ENCODE data around the gene AP1M2.

The AP1M2 gene

GRCh38 chr19:10568826-10569651, 18.1 kb downstream of the AP1M2 start, which contains the start of gene CDKN2D:
Gene CDKN2D (minus strand): TSS chr19:10568979. CDS start chr19:10568653, 326 bp downstream.
- Histone ChIP-seq H3K9ac (peak within 1 kb of the TSS; percentile 77 to 96 (median 91)), H3K27me3 (no peaks in the 10 kb centered on the region), H3K4me1 (peaks cover 40 to 50% (median 42%) of the 10 kb centered on the region in 10 experiments), H3K9me3 (replicated peaks in 1 of 11) (no peaks in the 10 kb centered on the region), H3K36me3 (peaks cover 0 to 15% (median 3%) of the 10 kb centered on the region in 11 experiments; a peak in 11 of 22 replicates), H4K20me1 (peaks cover 0 to 9% (median 0%) of the 10 kb centered on the region in 11 experiments; a peak in 4 of 22 replicates), H3K4me3 (peak within 1 kb of the TSS; percentile 82 to 99 (median 94)), H3K4me2 (peak within 1 kb of the TSS; percentile 95 to 100 (median 99)), H3K27ac (peak within 1 kb of the TSS; percentile 12 to 99 (median 95); a peak in 21 of 22 replicates)
- no peak for TF ChIP-seq Cebpa-rat (IDR thresholded peaks at IDR 0.05)

DNA sequence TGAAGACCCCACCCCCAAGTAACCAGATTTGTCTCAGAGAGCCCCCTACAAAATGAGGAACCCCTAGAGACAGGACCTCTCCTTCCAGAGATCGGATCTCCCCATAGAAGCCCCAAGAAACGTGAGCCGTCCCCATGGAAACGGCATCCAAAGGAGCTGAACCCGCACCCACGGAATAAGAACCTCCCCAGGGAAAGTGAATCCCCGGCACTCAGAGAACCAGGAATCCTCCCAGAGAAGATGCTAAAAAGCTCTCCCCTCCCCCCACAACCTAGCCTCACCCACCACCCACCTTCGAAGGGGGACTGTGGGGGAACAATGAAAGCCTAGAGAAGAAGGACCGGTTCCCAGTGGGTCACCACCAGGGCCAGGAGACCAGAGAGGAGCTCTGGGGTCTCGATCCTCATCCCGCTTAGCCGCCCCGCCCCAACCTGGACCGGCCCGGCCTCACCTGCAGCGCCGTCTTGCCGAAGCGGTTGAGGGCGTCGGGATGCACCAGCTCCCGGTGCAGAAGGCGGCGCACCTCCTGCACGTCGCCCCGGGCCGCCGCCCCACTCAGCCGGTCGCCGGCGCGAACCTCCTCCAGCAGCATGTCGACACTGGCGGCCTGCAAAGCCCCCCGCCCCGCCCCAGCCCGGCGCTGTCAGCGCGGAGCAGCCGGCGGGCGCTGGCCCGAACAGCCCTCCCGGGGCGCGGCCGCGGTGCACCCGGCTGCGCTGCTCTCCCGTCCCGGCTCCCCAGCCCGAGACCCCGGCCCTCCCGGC, 18.9 kb downstream of the AP1M2 start:
- H3K4me1 ChIP-seq = peaks cover 41 to 56% (median 50%) of the 10 kb centered on the region in 10 experiments
- H3K9me3 ChIP-seq (replicated peaks in 1 of 11) = no peaks in the 10 kb centered on the region
- H3K4me2 ChIP-seq = peak overlapping the region; percentile 92 to 100 (median 99)
- H3K27ac ChIP-seq = peak overlapping the region; percentile 12 to 99 (median 94); a peak in 21 of 22 replicates
- no peaks in the 10 kb centered on the region for H3K27me3 ChIP-seq
- peak overlapping the region; percentile 77 to 96 (median 91) for H3K9ac ChIP-seq
- peak overlapping the region; percentile 82 to 99 (median 94) for H3K4me3 ChIP-seq
- TF ChIP-seq Cebpa-rat (IDR thresholded peaks at IDR 0.05) = no peak
- H3K36me3 ChIP-seq = peaks cover 0 to 23% (median 10%) of the 10 kb centered on the region in 11 experiments; a peak in 14 of 22 replicates
- H4K20me1 ChIP-seq = peaks cover 0 to 16% (median 0%) of the 10 kb centered on the region in 11 experiments; a peak in 6 of 22 replicates

- peak overlapping the region; percentile 77 to 96 (median 91) for H3K9ac ChIP-seq
- H3K27me3 ChIP-seq = no peaks in the 10 kb centered on the region
- peaks cover 40 to 60% (median 49%) of the 10 kb centered on the region in 10 experiments for H3K4me1 ChIP-seq
- no peaks in the 10 kb centered on the region for H3K9me3 ChIP-seq (replicated peaks in 1 of 11)
- H3K36me3 ChIP-seq = peaks cover 2 to 29% (median 16%) of the 10 kb centered on the region in 11 experiments; a peak in 19 of 22 replicates
- peak overlapping the region; percentile 82 to 99 (median 94) for H3K4me3 ChIP-seq
- peaks cover 0 to 21% (median 0%) of the 10 kb centered on the region in 11 experiments; a peak in 9 of 22 replicates for H4K20me1 ChIP-seq
- TF ChIP-seq Cebpa-rat (IDR thresholded peaks at IDR 0.05) = no peak
- H3K27ac ChIP-seq = peak overlapping the region in 10 of 11 experiments; percentile 88 to 99 (median 94); a peak in 20 of 22 replicates
- peak overlapping the region; percentile 92 to 100 (median 99) for H3K4me2 ChIP-seq
Measured at GRCh38 chr19:10567656-10568055, 19.5 kb downstream of the AP1M2 start.

- TF ChIP-seq Cebpa-rat (IDR thresholded peaks at IDR 0.05) = no peak
- Histone ChIP-seq H3K4me1 (peaks cover 37 to 57% (median 46%) of the 10 kb centered on the region in 10 experiments), H3K4me2 (peak overlapping the region; percentile 92 to 100 (median 99)), H3K4me3 (peak overlapping the region; percentile 82 to 99 (median 94)), H3K27ac (peak overlapping the region; percentile 74 to 99 (median 94); a peak in 21 of 22 replicates), H3K36me3 (peaks cover 7 to 38% (median 24%) of the 10 kb centered on the region in 11 experiments; a peak in 19 of 22 replicates), H3K27me3 (no peaks in the 10 kb centered on the region), H3K9ac (peak overlapping the region; percentile 77 to 96 (median 91); a peak in 21 of 22 replicates), H4K20me1 (peaks cover 0 to 23% (median 4%) of the 10 kb centered on the region in 11 experiments; a peak in 9 of 22 replicates), H3K9me3 (replicated peaks in 1 of 11) (no peaks in the 10 kb centered on the region)
Measured at GRCh38 chr19:10566658-10567410, 20.3 kb downstream of the AP1M2 start.

DNA sequence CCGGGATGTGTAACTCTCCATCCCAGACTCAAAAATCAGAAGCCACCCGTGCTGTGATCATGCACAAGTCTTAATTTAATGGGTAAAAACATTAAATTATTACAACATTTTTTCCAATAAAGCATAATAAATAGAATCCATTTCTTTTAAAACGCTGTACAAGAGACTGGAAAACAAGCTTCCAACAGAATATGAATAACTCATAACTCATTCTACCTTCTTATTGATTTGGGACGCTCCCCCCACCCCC, 20.8 kb downstream of the AP1M2 start:
- no peak for TF ChIP-seq Cebpa-rat (IDR thresholded peaks at IDR 0.05)
- Histone ChIP-seq H3K4me2 (peak overlapping the region; percentile 92 to 100 (median 99)), H3K27me3 (no peaks in the 10 kb centered on the region), H3K36me3 (peaks cover 9 to 43% (median 29%) of the 10 kb centered on the region in 11 experiments; a peak in 21 of 22 replicates), H3K9me3 (replicated peaks in 1 of 11) (no peaks in the 10 kb centered on the region), H3K27ac (peak overlapping the region; percentile 74 to 99 (median 94); a peak in 21 of 22 replicates), H3K4me1 (peaks cover 37 to 58% (median 46%) of the 10 kb centered on the region in 10 experiments), H4K20me1 (peaks cover 0 to 25% (median 4%) of the 10 kb centered on the region in 11 experiments; a peak in 9 of 22 replicates), H3K9ac (peak overlapping the region; percentile 77 to 96 (median 91); a peak in 21 of 22 replicates), H3K4me3 (peak overlapping the region; percentile 82 to 99 (median 94))

DNA sequence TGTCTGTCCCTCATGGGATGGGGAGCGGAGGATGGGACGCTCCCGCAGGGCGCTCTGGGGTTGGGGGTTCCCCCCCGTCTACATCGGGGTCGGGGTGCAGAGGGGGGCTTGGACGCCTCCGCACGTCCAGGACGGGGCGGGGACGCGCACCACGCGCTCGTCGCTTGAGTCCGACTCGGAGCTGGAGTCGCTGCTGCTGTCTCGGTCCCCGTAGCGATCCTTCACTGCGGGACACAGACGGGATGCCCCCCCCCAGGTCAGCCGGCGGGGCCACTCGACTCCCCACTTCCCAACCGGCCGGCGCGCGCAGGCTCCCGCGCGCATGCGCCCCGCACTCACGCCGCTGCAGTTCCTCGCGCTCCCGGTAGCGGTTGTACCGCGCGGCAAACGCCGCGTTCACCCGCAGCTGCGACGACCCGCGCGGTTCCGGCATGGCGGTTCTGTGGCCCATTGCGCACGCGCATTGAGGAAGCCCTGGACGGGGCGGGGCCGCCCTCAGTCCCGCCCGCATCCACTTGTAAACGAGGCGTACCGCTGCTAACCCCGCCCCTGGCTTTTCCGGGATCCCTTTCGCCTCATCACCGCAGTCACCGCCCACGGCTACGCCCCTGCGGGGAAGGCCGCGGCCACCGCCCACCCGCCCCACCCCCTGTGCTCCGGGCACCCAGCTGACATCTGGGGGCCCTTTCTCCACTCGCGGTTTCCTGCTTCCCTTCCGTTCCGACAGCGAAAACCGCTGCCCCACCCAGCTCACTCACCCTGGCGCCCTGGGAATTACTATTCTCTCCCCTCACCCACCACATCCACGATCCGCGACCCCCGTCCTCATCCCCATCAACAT, 21.3 kb downstream of the AP1M2 start, which contains the start of gene KRI1:
Gene KRI1, minus strand, starts transcription at position 444 of the 841 bp plus-strand sequence. Its CDS starts 11 bp downstream, at position 433.
- Histone ChIP-seq H4K20me1 (peaks cover 0 to 30% (median 5%) of the 10 kb centered on the region in 11 experiments; a peak in 9 of 22 replicates), H3K4me2 (peak within 1 kb of the TSS; percentile 93 to 100 (median 99)), H3K4me3 (peak within 1 kb of the TSS; percentile 87 to 99 (median 94)), H3K9me3 (replicated peaks in 1 of 11) (no peaks in the 10 kb centered on the region), H3K27me3 (no peaks in the 10 kb centered on the region), H3K9ac (peak within 1 kb of the TSS; percentile 95 to 99 (median 97)), H3K27ac (peak within 1 kb of the TSS; percentile 84 to 100 (median 98)), H3K4me1 (peaks cover 37 to 58% (median 46%) of the 10 kb centered on the region in 10 experiments), H3K36me3 (peaks cover 14 to 48% (median 35%) of the 10 kb centered on the region in 11 experiments)
- no peak for TF ChIP-seq Cebpa-rat (IDR thresholded peaks at IDR 0.05)

GRCh38 chr19:10565028-10565566, 22.0 kb downstream of the AP1M2 start:
- Histone ChIP-seq H3K4me1 (peaks cover 36 to 54% (median 42%) of the 10 kb centered on the region in 10 experiments), H3K9ac (peak overlapping the region; percentile 95 to 99 (median 97)), H3K27me3 (no peaks in the 10 kb centered on the region), H3K27ac (peak overlapping the region; percentile 84 to 100 (median 98)), H3K9me3 (replicated peaks in 1 of 11) (no peaks in the 10 kb centered on the region), H3K4me2 (peak overlapping the region; percentile 90 to 98 (median 94)), H3K36me3 (peaks cover 21 to 55% (median 42%) of the 10 kb centered on the region in 11 experiments), H4K20me1 (peaks cover 0 to 37% (median 6%) of the 10 kb centered on the region in 11 experiments; a peak in 9 of 22 replicates), H3K4me3 (peak overlapping the region; percentile 81 to 99 (median 88))
- TF ChIP-seq Cebpa-rat (IDR thresholded peaks at IDR 0.05) = no peak
